HUES6 (cell line): ENCODE data around the gene RIPOR3.

Experiments used
- H3K27ac ChIP-seq: 2 replicates; pipeline ENCODE4 v1.7.0; 2013; ENCODE audit warnings: low read depth, mild to moderate bottlenecking, low read length, inconsistent platforms
- H3K27me3 ChIP-seq: 2 replicates; pipeline ENCODE4 v1.6.1; 2013; ENCODE audit warnings: low read length; ENCODE audit not compliant: control insufficient read depth, insufficient read depth
- H3K36me3 ChIP-seq: 2 replicates; pipeline ENCODE4 v1.6.1; 2013; ENCODE audit warnings: low read length; ENCODE audit not compliant: control insufficient read depth, insufficient read depth
- H3K4me1 ChIP-seq: 2 replicates; pipeline ENCODE4 v1.6.1; 2013; ENCODE audit warnings: low read length; ENCODE audit not compliant: control insufficient read depth, insufficient read depth
- H3K4me3 ChIP-seq: 2 replicates; pipeline ENCODE4 v1.5.1; 2013; ENCODE audit warnings: low read depth, low read length
- H3K9ac ChIP-seq: one replicate; pipeline ENCODE4 v1.6.1; 2013; ENCODE audit warnings: mild to moderate bottlenecking, low read length
- H3K9me3 ChIP-seq: 2 replicates; pipeline ENCODE4 v1.6.1; 2013; ENCODE audit warnings: low read depth, low read length; ENCODE audit not compliant: control insufficient read depth, insufficient read depth

RIPOR3 gene

DNA sequence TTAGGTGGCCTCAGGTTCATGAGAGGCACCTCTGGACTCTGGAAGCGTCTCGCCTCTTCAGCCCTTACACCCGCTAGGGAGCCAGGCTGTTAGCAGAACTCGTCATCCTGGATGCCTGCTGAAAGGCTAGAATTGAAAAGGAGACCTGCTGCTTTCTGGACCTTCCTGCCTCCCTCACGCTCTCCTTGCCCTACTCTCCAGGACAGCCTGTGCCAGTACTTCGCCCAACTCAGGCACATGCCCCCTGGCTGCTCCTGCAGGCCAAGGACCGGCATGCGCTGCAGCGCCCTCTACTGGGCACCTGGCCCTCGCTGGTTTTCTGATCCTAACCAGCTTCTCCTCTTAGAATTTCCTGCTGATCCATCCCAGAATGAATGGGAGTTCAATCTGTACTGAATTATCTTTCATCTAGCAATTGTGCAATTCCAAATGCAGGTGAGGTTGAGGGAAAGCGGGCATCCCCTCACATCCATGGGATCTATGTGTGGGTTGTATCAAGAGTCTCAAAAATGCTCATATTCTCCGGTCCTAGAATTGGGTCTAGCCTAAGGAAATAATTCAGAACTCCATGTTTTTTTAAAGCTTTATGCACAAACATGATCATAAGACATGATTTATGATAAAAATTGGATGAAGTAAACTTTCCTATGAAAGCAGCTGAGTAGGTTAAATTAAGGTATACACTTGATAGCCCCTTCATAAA lies 103.2 kb downstream of the RIPOR3 start:
- H3K4me1 ChIP-seq: no peaks in the 10 kb centered on the region
- no peak overlapping the region for H3K9ac ChIP-seq
- no peaks in the 10 kb centered on the region for H3K9me3 ChIP-seq
- H3K36me3 ChIP-seq: peaks cover 45% of the 10 kb centered on the region
- H3K4me3 ChIP-seq: no peak overlapping the region
- no peak overlapping the region for H3K27ac ChIP-seq
- no peaks in the 10 kb centered on the region for H3K27me3 ChIP-seq

DNA sequence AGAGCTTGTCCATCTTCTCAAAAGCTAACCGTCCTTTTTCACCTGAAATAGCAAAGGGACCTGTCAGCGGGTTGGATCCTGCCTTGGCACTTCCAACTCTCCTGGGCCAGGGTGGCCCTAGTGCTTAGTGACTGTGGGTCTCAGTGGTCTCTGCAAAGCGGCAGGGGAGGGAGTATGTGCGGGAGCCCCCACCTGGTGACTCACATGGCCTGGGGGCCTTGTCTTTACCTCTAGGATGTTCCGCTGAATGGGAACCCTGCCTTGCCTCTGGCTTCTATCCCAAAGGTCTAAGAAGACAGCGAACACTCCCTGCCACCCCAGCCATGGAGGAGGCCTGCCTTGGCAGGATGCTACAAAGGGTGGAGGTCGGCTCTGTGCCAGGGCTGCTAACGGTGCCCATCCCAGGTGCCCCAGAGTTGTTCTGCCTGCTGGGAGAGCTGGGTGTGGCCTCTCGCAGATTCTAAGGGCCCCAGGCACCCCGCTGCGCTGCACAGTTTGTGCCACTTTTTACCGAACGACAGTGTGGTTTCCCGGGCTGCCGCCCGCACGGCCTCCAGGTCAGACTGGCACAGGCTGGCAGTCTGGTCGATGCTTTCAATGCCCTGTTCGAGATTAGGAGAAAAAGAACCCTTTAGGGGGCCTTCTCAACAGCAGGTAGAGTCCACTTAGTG lies 103.9 kb downstream of the RIPOR3 start:
- Histone ChIP-seq H3K36me3 (peaks cover 52% of the 10 kb centered on the region), H3K9me3 (no peaks in the 10 kb centered on the region), H3K4me3 (no peak overlapping the region), H3K4me1 (no peaks in the 10 kb centered on the region), H3K9ac (no peak overlapping the region), H3K27me3 (no peaks in the 10 kb centered on the region), H3K27ac (no peak overlapping the region)

DNA sequence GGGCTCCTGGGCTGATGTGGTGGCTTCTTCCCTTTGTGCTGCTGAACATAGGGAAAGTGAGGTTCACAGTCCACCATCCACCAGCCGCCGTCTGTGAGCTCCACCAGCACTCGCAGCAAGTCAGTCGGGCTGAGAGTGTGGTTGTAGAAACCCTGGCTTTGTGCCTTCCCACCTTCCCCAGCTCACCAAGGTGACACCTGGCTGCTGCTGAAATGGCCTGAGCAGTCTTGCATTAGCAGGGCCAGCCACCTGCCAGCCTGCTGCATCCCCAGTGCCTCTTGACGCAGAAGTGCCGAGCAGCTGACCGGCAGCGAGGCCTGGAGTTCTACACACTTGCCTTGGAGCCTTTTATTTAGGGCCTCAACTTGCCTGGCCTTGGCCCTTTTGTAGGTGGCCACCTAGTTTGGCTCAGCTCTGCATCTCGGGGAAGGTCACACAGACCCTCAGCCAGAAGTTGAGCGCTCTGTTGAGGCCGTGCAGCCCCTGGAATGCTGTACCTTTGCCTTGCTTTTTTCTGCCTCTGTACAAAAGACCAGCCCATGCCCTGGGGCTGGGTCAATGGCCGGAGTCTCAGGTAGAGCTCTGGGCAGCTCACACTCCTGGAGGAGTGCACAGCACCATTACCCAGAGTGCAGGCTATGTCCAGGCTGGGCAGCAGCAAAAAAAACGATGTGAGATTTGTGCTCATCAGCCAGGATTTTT lies 104.7 kb downstream of the RIPOR3 start:
- Histone ChIP-seq H3K36me3 (peaks cover 57% of the 10 kb centered on the region), H3K27me3 (no peaks in the 10 kb centered on the region), H3K9me3 (no peaks in the 10 kb centered on the region)

DNA sequence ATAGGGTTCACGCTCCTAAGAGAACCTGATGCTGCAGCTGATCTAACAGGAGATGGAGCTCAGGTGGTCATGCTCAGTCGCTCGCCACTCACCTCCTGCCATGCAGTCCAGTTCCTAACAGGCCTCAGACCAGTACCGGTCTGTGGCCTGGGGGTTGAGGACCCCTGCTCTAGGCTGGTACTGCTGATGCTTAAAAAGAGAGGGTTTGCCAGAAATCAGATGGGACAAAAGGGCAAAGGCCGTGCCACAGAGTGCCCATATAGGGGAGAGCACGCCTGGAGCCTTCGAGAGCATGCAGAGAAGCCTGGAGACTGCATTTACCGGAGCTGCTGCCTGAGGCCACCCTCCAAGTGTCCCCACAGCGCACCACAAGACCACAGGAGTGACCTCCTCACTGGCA lies 105.7 kb downstream of the RIPOR3 start:
- Histone ChIP-seq H3K9me3 (no peaks in the 10 kb centered on the region), H3K9ac (no peak overlapping the region), H3K4me3 (no peak overlapping the region), H3K27ac (no peak overlapping the region), H3K27me3 (no peaks in the 10 kb centered on the region), H3K4me1 (no peaks in the 10 kb centered on the region), H3K36me3 (peaks cover 66% of the 10 kb centered on the region)

More for the DNA sequence above, 104.7 kb downstream of the RIPOR3 start:
- H3K27ac ChIP-seq: no peak overlapping the region
- no peaks in the 10 kb centered on the region for H3K4me1 ChIP-seq
- no peak overlapping the region for H3K4me3 ChIP-seq
- no peak overlapping the region for H3K9ac ChIP-seq

DNA sequence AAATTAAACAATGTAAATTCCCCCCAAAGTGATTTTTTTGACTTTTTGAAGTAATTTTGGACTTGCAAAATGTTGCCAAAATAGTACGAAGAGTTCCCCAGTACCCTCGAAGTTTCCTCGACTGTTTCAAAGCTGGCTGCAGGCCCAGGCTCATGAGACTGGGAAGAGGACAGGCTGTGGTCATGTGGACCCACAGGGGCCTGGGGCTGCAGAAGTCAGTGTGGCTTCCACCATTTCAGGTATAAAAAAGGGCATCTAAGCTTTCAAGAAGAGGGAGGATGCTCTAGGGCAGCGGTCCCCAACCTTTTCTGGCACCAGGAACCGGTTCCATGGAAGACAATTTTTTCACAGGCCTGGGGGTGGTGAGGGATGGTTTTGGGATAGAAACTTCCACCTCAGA lies 106.1 kb downstream of the RIPOR3 start:
- no peak overlapping the region for H3K9ac ChIP-seq
- no peak overlapping the region for H3K27ac ChIP-seq
- peaks cover 71% of the 10 kb centered on the region for H3K36me3 ChIP-seq
- H3K4me3 ChIP-seq: no peak overlapping the region
- H3K27me3 ChIP-seq: no peaks in the 10 kb centered on the region
- no peaks in the 10 kb centered on the region for H3K9me3 ChIP-seq
- no peaks in the 10 kb centered on the region for H3K4me1 ChIP-seq

DNA sequence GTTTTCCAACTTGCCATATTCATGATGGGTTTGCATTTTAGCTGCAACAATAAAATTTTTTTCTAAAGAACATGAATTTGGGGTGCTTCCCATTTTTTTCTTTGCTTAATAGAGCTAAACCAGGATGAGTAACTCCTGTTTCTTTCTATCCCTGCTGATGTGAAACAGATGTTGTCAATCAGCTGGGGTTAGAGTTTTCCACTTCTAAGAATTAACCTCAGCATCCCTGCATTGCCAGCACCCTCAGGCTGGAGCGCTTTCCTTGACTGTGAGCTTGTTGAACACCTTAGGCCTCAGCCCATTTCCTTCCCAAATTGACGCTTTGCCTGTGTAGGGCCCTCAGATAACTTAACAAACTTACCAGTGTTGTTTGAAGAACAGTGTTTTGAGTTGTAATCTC lies 106.7 kb downstream of the RIPOR3 start:
- H3K4me3 ChIP-seq: no peak overlapping the region
- H3K36me3 ChIP-seq: peaks cover 71% of the 10 kb centered on the region
- H3K4me1 ChIP-seq: no peaks in the 10 kb centered on the region
- no peaks in the 10 kb centered on the region for H3K27me3 ChIP-seq
- H3K9me3 ChIP-seq: no peaks in the 10 kb centered on the region
- no peak overlapping the region for H3K9ac ChIP-seq
- H3K27ac ChIP-seq: no peak overlapping the region

DNA sequence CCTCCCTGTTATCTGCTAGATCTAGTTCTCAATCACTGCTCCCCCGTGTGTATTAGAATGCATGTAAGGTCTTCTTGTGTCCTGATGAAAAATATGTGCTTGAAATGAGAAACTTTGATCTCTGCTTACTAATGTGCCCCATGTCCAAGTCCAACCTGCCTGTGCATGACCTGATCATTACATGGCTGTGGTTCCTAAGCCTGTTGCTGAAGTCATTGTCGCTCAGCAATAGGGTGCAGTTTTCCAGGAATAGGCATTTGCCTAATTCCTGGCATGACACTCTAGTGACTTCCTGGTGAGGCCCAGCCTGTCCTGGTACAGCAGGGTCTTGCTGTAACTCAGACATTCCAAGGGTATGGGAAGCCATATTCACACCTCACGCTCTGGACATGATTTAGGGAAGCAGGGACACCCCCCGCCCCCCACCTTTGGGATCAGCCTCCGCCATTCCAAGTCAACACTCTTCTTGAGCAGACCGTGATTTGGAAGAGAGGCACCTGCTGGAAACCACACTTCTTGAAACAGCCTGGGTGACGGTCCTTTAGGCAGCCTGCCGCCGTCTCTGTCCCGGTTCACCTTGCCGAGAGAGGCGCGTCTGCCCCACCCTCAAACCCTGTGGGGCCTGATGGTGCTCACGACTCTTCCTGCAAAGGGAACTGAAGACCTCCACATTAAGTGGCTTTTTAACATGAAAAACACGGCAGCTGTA lies 107.7 kb downstream of the RIPOR3 start:
- Histone ChIP-seq H3K27me3 (no peaks in the 10 kb centered on the region), H3K27ac (no peak overlapping the region), H3K9me3 (no peaks in the 10 kb centered on the region), H3K4me1 (no peaks in the 10 kb centered on the region), H3K4me3 (no peak overlapping the region), H3K36me3 (peaks cover 79% of the 10 kb centered on the region), H3K9ac (no peak overlapping the region)

DNA sequence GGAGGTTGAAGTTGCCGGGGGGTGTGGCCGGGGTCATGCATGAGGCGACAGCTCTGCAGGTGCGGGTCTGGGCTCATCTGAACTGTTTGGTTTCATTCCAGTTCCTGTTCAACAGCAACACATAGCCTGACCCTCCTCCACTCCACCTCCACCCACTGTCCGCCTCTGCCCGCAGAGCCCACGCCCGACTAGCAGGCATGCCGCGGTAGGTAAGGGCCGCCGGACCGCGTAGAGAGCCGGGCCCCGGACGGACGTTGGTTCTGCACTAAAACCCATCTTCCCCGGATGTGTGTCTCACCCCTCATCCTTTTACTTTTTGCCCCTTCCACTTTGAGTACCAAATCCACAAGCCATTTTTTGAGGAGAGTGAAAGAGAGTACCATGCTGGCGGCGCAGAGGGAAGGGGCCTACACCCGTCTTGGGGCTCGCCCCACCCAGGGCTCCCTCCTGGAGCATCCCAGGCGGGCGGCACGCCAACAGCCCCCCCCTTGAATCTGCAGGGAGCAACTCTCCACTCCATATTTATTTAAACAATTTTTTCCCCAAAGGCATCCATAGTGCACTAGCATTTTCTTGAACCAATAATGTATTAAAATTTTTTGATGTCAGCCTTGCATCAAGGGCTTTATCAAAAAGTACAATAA lies 108.6 kb downstream of the RIPOR3 start:
- H3K4me1 ChIP-seq: no peaks in the 10 kb centered on the region
- H3K27me3 ChIP-seq: no peaks in the 10 kb centered on the region
- peaks cover 88% of the 10 kb centered on the region for H3K36me3 ChIP-seq
- H3K4me3 ChIP-seq: no peak overlapping the region
- no peak overlapping the region for H3K9ac ChIP-seq
- H3K27ac ChIP-seq: no peak overlapping the region
- H3K9me3 ChIP-seq: no peaks in the 10 kb centered on the region

DNA sequence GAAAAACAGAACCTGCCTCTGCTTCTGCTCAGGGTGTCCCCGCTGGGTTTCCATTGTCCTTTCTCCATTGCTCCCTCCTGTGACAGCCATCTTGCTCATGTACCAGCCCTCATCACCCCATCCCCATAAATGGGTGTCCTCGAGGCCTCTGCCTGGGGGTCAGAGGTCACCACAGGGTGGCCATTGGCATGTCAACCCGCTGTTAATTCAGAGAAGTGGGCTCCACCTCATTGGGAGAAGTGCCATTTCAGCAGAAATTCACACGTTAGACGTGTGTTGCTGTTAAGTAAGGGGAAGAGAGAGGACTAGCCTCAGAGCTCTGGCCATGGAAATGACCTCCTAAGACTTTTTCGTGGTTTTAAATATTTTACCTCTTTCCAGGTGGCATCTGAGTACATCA lies 109.2 kb downstream of the RIPOR3 start:
- H3K9me3 ChIP-seq: no peaks in the 10 kb centered on the region
- no peaks in the 10 kb centered on the region for H3K4me1 ChIP-seq
- H3K4me3 ChIP-seq: no peak overlapping the region
- no peak overlapping the region for H3K27ac ChIP-seq
- no peak overlapping the region for H3K9ac ChIP-seq
- peaks cover 90% of the 10 kb centered on the region for H3K36me3 ChIP-seq
- H3K27me3 ChIP-seq: no peaks in the 10 kb centered on the region

DNA sequence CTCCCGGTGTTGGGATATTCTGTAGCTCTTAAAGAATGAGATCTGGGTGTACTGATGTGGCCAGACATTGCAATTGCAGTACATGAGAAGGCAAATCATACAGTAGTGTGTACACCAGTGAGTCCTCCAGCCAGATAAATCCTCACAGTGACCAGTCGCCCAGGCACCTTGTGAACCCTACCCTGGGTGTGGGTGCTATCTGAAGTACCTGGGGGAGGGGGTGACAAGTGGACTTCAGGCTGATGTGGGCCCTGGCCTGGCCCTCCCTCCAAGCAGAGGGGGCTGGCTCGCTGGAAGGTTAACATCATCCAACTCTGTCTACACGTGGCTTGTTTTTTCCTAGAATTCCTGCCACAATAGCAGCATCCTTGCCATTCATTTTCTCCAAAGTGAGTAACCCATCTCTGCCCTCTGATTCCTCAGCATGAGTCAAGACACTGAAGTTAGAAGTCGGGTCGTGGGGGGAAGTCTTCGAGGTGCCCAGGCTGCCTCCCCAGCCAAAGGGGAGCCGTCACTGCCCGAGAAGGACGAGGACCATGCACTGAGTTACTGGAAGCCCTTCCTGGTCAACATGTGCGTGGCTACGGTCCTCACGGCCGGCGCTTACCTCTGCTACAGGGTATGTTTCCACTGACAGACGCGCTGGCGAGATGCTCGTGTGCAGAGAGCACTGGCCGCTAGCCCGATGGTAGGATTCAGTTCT lies 110.3 kb downstream of the RIPOR3 start:
- Histone ChIP-seq H3K4me1 (no peaks in the 10 kb centered on the region), H3K4me3 (no peak overlapping the region), H3K27ac (no peak overlapping the region), H3K9me3 (no peaks in the 10 kb centered on the region), H3K27me3 (no peaks in the 10 kb centered on the region), H3K9ac (no peak overlapping the region), H3K36me3 (peaks cover 87% of the 10 kb centered on the region)
